Measurements from ENCODE around the gene DLGAP1. TPM values are rescaled to one million over a fixed set of nuclear protein-coding genes. Genes with fewer than 3 reads are reported as not detected.

Gene DLGAP1
- total RNA-seq, 3 donors from 2014 or later, result 0.96 to 17.6 (median 5.2) TPM

GRCh38 chr18:3952031-3952430, 503.1 kb downstream of the DLGAP1 start:
- H3K27me3 ChIP-seq, result no peaks in the 10 kb centered on the region
- no peak overlapping the region for H3K27ac ChIP-seq

GRCh38 chr18:3950668-3951404, 504.3 kb downstream of the DLGAP1 start:
- intact Hi-C loops (cut with DNase I; ENCODE audit: low total_unique reads), result no loop called here
- no peak for TF ChIP-seq POLR2A (IDR thresholded peaks at IDR 0.05)
- no peak for TF ChIP-seq POLR2AphosphoS5 (IDR thresholded peaks at IDR 0.05)
- no peak for TF ChIP-seq CTCF (IDR thresholded peaks at IDR 0.05)
- H3K4me1 ChIP-seq, result no peaks in the 10 kb centered on the region
- no peaks in the 10 kb centered on the region for H3K9me3 ChIP-seq
- no peak overlapping the region for H3K4me3 ChIP-seq
- H3K36me3 ChIP-seq, result no peaks in the 10 kb centered on the region
- H3K27me3 ChIP-seq, result no peaks in the 10 kb centered on the region
- no peak overlapping the region for H3K27ac ChIP-seq
- DNase-seq (ENCODE audit: low spot score in 2 of 2), result no peak

More at GRCh38 chr18:3952031-3952430, 503.1 kb downstream of the DLGAP1 start:
- no peak for DNase-seq (ENCODE audit: low spot score in 2 of 2)
- H3K4me1 ChIP-seq, result no peaks in the 10 kb centered on the region
- no peak overlapping the region for H3K4me3 ChIP-seq
- no peak for TF ChIP-seq POLR2A (IDR thresholded peaks at IDR 0.05)
- TF ChIP-seq POLR2AphosphoS5 (IDR thresholded peaks at IDR 0.05), result no peak
- no peak for TF ChIP-seq CTCF (IDR thresholded peaks at IDR 0.05)
- no peaks in the 10 kb centered on the region for H3K36me3 ChIP-seq
- intact Hi-C loops (cut with DNase I; ENCODE audit: low total_unique reads), result no loop called here
- H3K9me3 ChIP-seq, result no peaks in the 10 kb centered on the region

- Histone ChIP-seq H3K4me1 (no peaks in the 10 kb centered on the region), H3K27ac (no peak overlapping the region), H3K4me3 (no peak overlapping the region), H3K9me3 (no peaks in the 10 kb centered on the region), H3K27me3 (no peaks in the 10 kb centered on the region), H3K36me3 (no peaks in the 10 kb centered on the region)
- no peak for TF ChIP-seq POLR2AphosphoS5 (IDR thresholded peaks at IDR 0.05)
- no peak for TF ChIP-seq CTCF (IDR thresholded peaks at IDR 0.05)
- no peak for TF ChIP-seq POLR2A (IDR thresholded peaks at IDR 0.05)
- DNase-seq (ENCODE audit: low spot score in 2 of 2), result no peak
- intact Hi-C loops (cut with DNase I; ENCODE audit: low total_unique reads), result no loop called here
Observed at GRCh38 chr18:3948958-3949357, 506.1 kb downstream of the DLGAP1 start.

- H3K27ac ChIP-seq, result no peak overlapping the region
- intact Hi-C loops (cut with DNase I; ENCODE audit: low total_unique reads), result no loop called here
- no peak for DNase-seq (ENCODE audit: low spot score in 2 of 2)
- no peaks in the 10 kb centered on the region for H3K9me3 ChIP-seq
- H3K27me3 ChIP-seq, result no peaks in the 10 kb centered on the region
- no peaks in the 10 kb centered on the region for H3K4me1 ChIP-seq
- no peak overlapping the region for H3K4me3 ChIP-seq
- H3K36me3 ChIP-seq, result no peaks in the 10 kb centered on the region
- no peak for TF ChIP-seq CTCF (IDR thresholded peaks at IDR 0.05)
- no peak for TF ChIP-seq POLR2A (IDR thresholded peaks at IDR 0.05)
- no peak for TF ChIP-seq POLR2AphosphoS5 (IDR thresholded peaks at IDR 0.05)
Observed at GRCh38 chr18:3947383-3947782, 507.7 kb downstream of the DLGAP1 start.

- H3K27ac ChIP-seq, result no peak overlapping the region
- H3K27me3 ChIP-seq, result no peaks in the 10 kb centered on the region
- intact Hi-C loops (cut with DNase I; ENCODE audit: low total_unique reads), result no loop called here
- H3K4me1 ChIP-seq, result no peaks in the 10 kb centered on the region
- DNase-seq (ENCODE audit: low spot score in 2 of 2), result no peak
- H3K36me3 ChIP-seq, result no peaks in the 10 kb centered on the region
- TF ChIP-seq POLR2A (IDR thresholded peaks at IDR 0.05), result no peak
- no peak for TF ChIP-seq POLR2AphosphoS5 (IDR thresholded peaks at IDR 0.05)
- no peak for TF ChIP-seq CTCF (IDR thresholded peaks at IDR 0.05)
- no peak overlapping the region for H3K4me3 ChIP-seq
- H3K9me3 ChIP-seq, result peaks cover 0 to 5% of the 10 kb centered on the region in 2 donors
Observed at GRCh38 chr18:3935305-3935704, 519.8 kb downstream of the DLGAP1 start.

All from breast epithelium (tissue), 4 donors.